Fibroblast of skin of back (primary cell): ENCODE results near the gene RPS26.

Source experiments
- DNase-seq: peaks from one replicate; pipeline ENCODE4 v3.0.0-alpha.2; 2013

The RPS26 gene

GRCh38 chr12:56078931-56079722 lies 37.4 kb downstream of the RPS26 start:
- DNase-seq, result peak; percentile 79

GRCh38 chr12:56079723-56080555 lies 38.2 kb downstream of the RPS26 start, which contains the start of gene ERBB3:
TSS of gene ERBB3 (plus strand) at chr12:56080165. CDS start at chr12:56080301, 136 bp downstream.
- DNase-seq, result peak; percentile 85

GRCh38 chr12:56080556-56081138 lies 38.9 kb downstream of the RPS26 start:
- no peak for DNase-seq

- no peak for DNase-seq
Observed at GRCh38 chr12:56081393-56082347, 40.0 kb downstream of the RPS26 start.

GRCh38 chr12:56082382-56082781 lies 40.7 kb downstream of the RPS26 start:
- no peak for DNase-seq

- no peak for DNase-seq
Observed at GRCh38 chr12:56082967-56083366, 41.2 kb downstream of the RPS26 start.

GRCh38 chr12:56084958-56085543 lies 43.3 kb downstream of the RPS26 start:
- no peak for DNase-seq

GRCh38 chr12:56086096-56086495 lies 44.4 kb downstream of the RPS26 start:
- no peak for DNase-seq

- no peak for DNase-seq
Observed at GRCh38 chr12:56086608-56087007, 44.9 kb downstream of the RPS26 start.

- DNase-seq, result no peak
Observed at GRCh38 chr12:56087220-56087619, 45.5 kb downstream of the RPS26 start.
